ENCODE measurements around the gene VCAN.

- no peak for TF ChIP-seq CTCF (conservative IDR thresholded peaks at IDR 0.05; ENCODE audit: low read depth in 2 of 2)
- TF ChIP-seq POLR2AphosphoS5 (IDR thresholded peaks at IDR 0.05; ENCODE audit: low read depth), result no peak
- no peak for TF ChIP-seq ZNF462 (CRISPR knock-in tag; IDR thresholded peaks at IDR 0.05)
- TF ChIP-seq STAT1 (IDR thresholded peaks at IDR 0.05; ENCODE audit: unreplicated experiment), result no peak
- no peak for TF ChIP-seq EZH2 (IDR thresholded peaks at IDR 0.05; ENCODE audit: low read depth, unreplicated experiment)
- TF ChIP-seq REST (IDR thresholded peaks at IDR 0.05; ENCODE audit: unreplicated experiment), result no peak
- TF ChIP-seq CREB1 (CRISPR knock-in tag; IDR thresholded peaks at IDR 0.05; ENCODE audit: low read depth), result no peak
- TF ChIP-seq EZH2phosphoT487 (IDR thresholded peaks at IDR 0.05; ENCODE audit: unreplicated experiment), result no peak
- no peak for TF ChIP-seq ETS1 (IDR thresholded peaks at IDR 0.05)
These were observed 99.4 kb downstream of the VCAN start for GRCh38 chr5:83570916-83571315.

Data from GM23338 (cell line).